PC-9 (cell line): ENCODE measurements around the gene PHPT1. TPM values are rescaled to one million over a fixed set of nuclear protein-coding genes. Genes with fewer than 3 reads are reported as not detected.
A peak's percentile ranks its signal among the peaks of the same experiment; 100 is the strongest.

ENCODE experiments used
- BruUV-seq: library from RNA; stranded (reverse); fragments of 400-500 nt; replicated peaks from 2 replicates; lab custom pipeline; 2021; lab: Mats Ljungman, UMichigan
- CTCF ChIA-PET: fragments of 300-600 bp; sonication (Branson Sonifier 250); formaldehyde crosslinking; loops from one replicate; lab custom pipeline; 2022; ENCODE audit warnings: antibody characterized with exemption; lab: Charles Lee
- POLR2A ChIA-PET: fragments of 300-600 bp; sonication (Branson Sonifier 250); formaldehyde crosslinking; loops from one replicate; lab custom pipeline; 2022; ENCODE audit warnings: antibody characterized with exemption; ENCODE audit not compliant: unreplicated experiment; lab: Charles Lee
- DNase-seq, 2 experiments: peaks; one replicate each; pipeline versions ENCODE4 v3.0.0 to v3.0.0-alpha.2; 2015 to 2022; ENCODE audit warnings: mixed read lengths in 1 of 2
- H2AFZ ChIP-seq: fragments of 200-600 bp; sonication (generic); 2 replicates; pipeline ENCODE4 v1.8.1; 2017; ENCODE audit warnings: antibody characterized with exemption
- H3F3A ChIP-seq: fragments of 200-600 bp; sonication (generic); 2 replicates; pipeline ENCODE4 v1.8.1; 2017; ENCODE audit warnings: antibody characterized with exemption, mild to moderate bottlenecking, low read depth; ENCODE audit not compliant: insufficient read depth
- H3K27ac ChIP-seq: fragments of 200-600 bp; sonication (generic); 2 replicates; pipeline ENCODE4 v1.6.1; 2016; ENCODE audit warnings: mixed run types
- H3K27me3 ChIP-seq: fragments of 200-600 bp; sonication (generic); 2 replicates; pipeline ENCODE4 v1.6.1; 2016; ENCODE audit warnings: low read depth, mixed run types; ENCODE audit not compliant: insufficient read depth
- H3K36me3 ChIP-seq: fragments of 200-600 bp; sonication (generic); 2 replicates; pipeline ENCODE4 v1.6.1; 2016; ENCODE audit warnings: low read depth, mixed run types
- H3K4me1 ChIP-seq: fragments of 200-600 bp; sonication (generic); replicated peaks from 2 replicates; pipeline ENCODE4 v1.6.1; 2016; ENCODE audit warnings: mixed run types; ENCODE audit not compliant: insufficient read depth
- H3K4me2 ChIP-seq: fragments of 200-600 bp; sonication (generic); 2 replicates; pipeline ENCODE4 v1.6.1; 2017; ENCODE audit warnings: mixed run types
- H3K4me3 ChIP-seq: fragments of 200-600 bp; sonication (generic); 2 replicates; pipeline ENCODE4 v1.6.1; 2016; ENCODE audit warnings: mixed run types
- H3K79me2 ChIP-seq: fragments of 200-600 bp; sonication (generic); 2 replicates; pipeline ENCODE4 v1.6.1; 2017; ENCODE audit warnings: low read depth, mixed run types
- H3K9me2 ChIP-seq: fragments of 200-600 bp; sonication (generic); 2 replicates; pipeline ENCODE4 v1.8.1; 2017; ENCODE audit warnings: mild to moderate bottlenecking; ENCODE audit not compliant: insufficient read depth
- H3K9me3 ChIP-seq: fragments of 200-600 bp; sonication (generic); 2 replicates; pipeline ENCODE4 v1.8.1; 2016; ENCODE audit warnings: low read depth; ENCODE audit not compliant: insufficient read depth
- H4K20me1 ChIP-seq: fragments of 200-600 bp; sonication (generic); 2 replicates; pipeline ENCODE4 v1.8.1; 2017; ENCODE audit not compliant: insufficient read depth
- CTCF ChIP-seq: fragments of 200-600 bp; sonication (generic); conservative IDR thresholded peaks from 2 replicates; pipeline ENCODE4 v1.6.1; 2017; ENCODE audit warnings: mixed run types, antibody characterized with exemption, mild to moderate bottlenecking, moderate library complexity
- EZH2 ChIP-seq: fragments of 200-600 bp; sonication (generic); IDR thresholded peaks from 2 replicates; pipeline ENCODE4 v1.8.0; 2017; ENCODE audit warnings: antibody characterized with exemption, low read depth
- intact Hi-C: fragments of 100-400 bp; cut with micrococcal nuclease; formaldehyde crosslinking; loops from one replicate; pipeline ENCODE4 v1.10.0; 2022; ENCODE audit not compliant: unreplicated experiment
- total RNA-seq: library from RNA; stranded (reverse); gene quantifications from 2 replicates; pipeline ENCODE4 v1.2.3, GENCODE V29; 2021

PHPT1 gene
- total RNA-seq, 1 experiment from 2014 or later = 112 TPM

GRCh38 chr9:136808075-136808805 lies 41.0 kb upstream of the PHPT1 start:
- peaks cover 37% of the 10 kb centered on the region for H3K79me2 ChIP-seq

GRCh38 chr9:136808806-136809158 lies 40.4 kb upstream of the PHPT1 start:
- intact Hi-C loops = no loop called here
- peaks cover 10% of the 10 kb centered on the region; the same call in 1 of the 2 replicates for H4K20me1 ChIP-seq

More at GRCh38 chr9:136808075-136808805, 41.0 kb upstream of the PHPT1 start:
- POLR2A ChIA-PET = interaction anchor here (0.5 to 0.6 kb wide), 2 partner anchors 16 to 30 kb away, joined by 3 to 5 read pairs; no protein-coding TSS in a partner anchor
- Histone ChIP-seq H3K9me3 (no peaks in the 10 kb centered on the region), H3K27me3 (no peaks in the 10 kb centered on the region), H3K4me3 (peak overlapping the region; percentile 96), H3K4me2 (peak overlapping the region; percentile 96), H3K9me2 (no peaks in the 10 kb centered on the region), H2AFZ (peak overlapping the region; percentile 81), H3F3A (no peaks in the 10 kb centered on the region), H3K36me3 (peaks cover 5% of the 10 kb centered on the region; the same call in 1 of the 2 replicates), H4K20me1 (peaks cover 10% of the 10 kb centered on the region; the same call in 1 of the 2 replicates), H3K4me1 (peaks cover 19% of the 10 kb centered on the region), H3K27ac (no peak overlapping the region)
- no peak for TF ChIP-seq EZH2
- no TSS peak for BruUV-seq
- intact Hi-C loops = no loop called here
- DNase-seq = peak in 1 of 2 experiments; percentile 37
- CTCF ChIA-PET = interaction anchor here (0.6 kb wide), 2 partner anchors 34 to 226 kb away, joined by 5 to 9 read pairs; no protein-coding TSS in a partner anchor

GRCh38 chr9:136814725-136815421 lies 34.3 kb upstream of the PHPT1 start:
- no peak overlapping the region for H3K4me3 ChIP-seq
- peaks cover 10% of the 10 kb centered on the region; the same call in 1 of the 2 replicates for H3F3A ChIP-seq
- peaks cover 11% of the 10 kb centered on the region; the same call in 1 of the 2 replicates for H4K20me1 ChIP-seq
- intact Hi-C loops = no loop called here
- no peaks in the 10 kb centered on the region for H3K9me3 ChIP-seq
- TF ChIP-seq EZH2 (no peak), CTCF (no peak)
- CTCF ChIA-PET = interaction anchor here (0.7 kb wide), 1 partner anchor 182 kb away, joined by 4 read pairs; the partner anchor contains the start of gene CLIC3
- POLR2A ChIA-PET = no interaction called here
- peaks cover 21% of the 10 kb centered on the region for H3K79me2 ChIP-seq
- no peak overlapping the region for H3K4me2 ChIP-seq
- no peaks in the 10 kb centered on the region for H3K9me2 ChIP-seq
- H3K27me3 ChIP-seq = no peaks in the 10 kb centered on the region
- no peak overlapping the region for H3K27ac ChIP-seq
- BruUV-seq = no TSS peak
- H2AFZ ChIP-seq = no peak overlapping the region
- peaks cover 2% of the 10 kb centered on the region; the same call in 1 of the 2 replicates for H3K36me3 ChIP-seq
- no peak for DNase-seq
- H3K4me1 ChIP-seq = peaks cover under 1% of the 10 kb centered on the region; the same call in 1 of the 2 replicates

More at GRCh38 chr9:136808806-136809158, 40.4 kb upstream of the PHPT1 start:
- no peaks in the 10 kb centered on the region for H3K9me3 ChIP-seq
- H3F3A ChIP-seq = peaks cover under 1% of the 10 kb centered on the region; the same call in 1 of the 2 replicates
- ChIA-PET POLR2A (no interaction called here), CTCF (interaction anchor here (0.6 kb wide), 1 partner anchor 226 kb away, joined by 5 read pairs; no protein-coding TSS in a partner anchor)
- H3K4me1 ChIP-seq = peaks cover 19% of the 10 kb centered on the region
- H3K79me2 ChIP-seq = peaks cover 39% of the 10 kb centered on the region
- H3K27ac ChIP-seq = no peak overlapping the region
- peak overlapping the region; percentile 81 for H2AFZ ChIP-seq
- no peak for DNase-seq
- BruUV-seq = no TSS peak
- no peaks in the 10 kb centered on the region for H3K27me3 ChIP-seq
- TF ChIP-seq CTCF (no peak), EZH2 (no peak)
- peak overlapping the region; percentile 96 for H3K4me3 ChIP-seq
- no peaks in the 10 kb centered on the region for H3K9me2 ChIP-seq
- peak overlapping the region; percentile 96 for H3K4me2 ChIP-seq
- peaks cover 5% of the 10 kb centered on the region; the same call in 1 of the 2 replicates for H3K36me3 ChIP-seq
